ENCODE results near the gene MIER2. TPM values are rescaled to one million over a fixed set of nuclear protein-coding genes. Genes with fewer than 3 reads are reported as not detected.
"Not testable (repeated sequence)": the region's sequence is repeated elsewhere in the genome, so short reads cannot be mapped to it uniquely, and the experiment has no call there.

The MIER2 gene
- total RNA-seq, 1 donor from 2014 or later, result 43.5 TPM

DNA sequence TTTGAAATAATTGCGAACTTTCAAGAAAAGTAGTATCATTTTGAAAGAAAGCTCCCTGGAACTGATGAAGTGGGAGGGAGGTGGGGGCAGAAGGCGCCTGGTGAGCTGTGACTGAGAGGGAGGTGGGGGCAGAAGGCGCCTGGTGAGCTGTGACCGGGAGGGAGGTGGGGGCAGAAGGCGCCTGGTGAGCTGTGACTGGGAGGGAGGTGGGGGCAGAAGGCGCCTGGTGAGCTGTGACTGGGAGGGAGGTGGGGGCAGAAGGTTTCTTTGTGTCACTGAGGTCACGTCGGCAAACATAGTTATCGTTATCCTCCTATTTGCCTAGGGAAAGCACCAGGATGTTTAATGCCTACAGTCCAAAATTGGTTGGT is 40.2 kb upstream of the MIER2 start:
- Histone ChIP-seq H3K36me3 (ENCODE audit: insufficient read depth, low read length) (no peaks in the 10 kb centered on the region), H4K20me1 (ENCODE audit: insufficient read depth, low read length) (no peaks in the 10 kb centered on the region), H3K9ac (ENCODE audit: low read length) (no peak overlapping the region), H3K27me3 (ENCODE audit: insufficient read depth, low read length) (peaks cover 5% of the 10 kb centered on the region), H3K4me2 (ENCODE audit: low read length) (no peak overlapping the region), H3K4me3 (ENCODE audit: insufficient read depth, low read depth, low read length) (no peak overlapping the region), H3K27ac (ENCODE audit: low read depth, low read length) (no peak overlapping the region), H3K9me3 (ENCODE audit: insufficient read depth, low read depth, low read length) (no peaks in the 10 kb centered on the region), H2AFZ (ENCODE audit: low read depth, low read length) (no peak overlapping the region), H3K4me1 (ENCODE audit: insufficient read depth, low read length) (peaks cover 4% of the 10 kb centered on the region), H3K79me2 (ENCODE audit: insufficient read depth, low read length) (no peaks in the 10 kb centered on the region)
- DNase-seq (ENCODE audit: low read depth), result no peak
- TF ChIP-seq, protein P1, sequence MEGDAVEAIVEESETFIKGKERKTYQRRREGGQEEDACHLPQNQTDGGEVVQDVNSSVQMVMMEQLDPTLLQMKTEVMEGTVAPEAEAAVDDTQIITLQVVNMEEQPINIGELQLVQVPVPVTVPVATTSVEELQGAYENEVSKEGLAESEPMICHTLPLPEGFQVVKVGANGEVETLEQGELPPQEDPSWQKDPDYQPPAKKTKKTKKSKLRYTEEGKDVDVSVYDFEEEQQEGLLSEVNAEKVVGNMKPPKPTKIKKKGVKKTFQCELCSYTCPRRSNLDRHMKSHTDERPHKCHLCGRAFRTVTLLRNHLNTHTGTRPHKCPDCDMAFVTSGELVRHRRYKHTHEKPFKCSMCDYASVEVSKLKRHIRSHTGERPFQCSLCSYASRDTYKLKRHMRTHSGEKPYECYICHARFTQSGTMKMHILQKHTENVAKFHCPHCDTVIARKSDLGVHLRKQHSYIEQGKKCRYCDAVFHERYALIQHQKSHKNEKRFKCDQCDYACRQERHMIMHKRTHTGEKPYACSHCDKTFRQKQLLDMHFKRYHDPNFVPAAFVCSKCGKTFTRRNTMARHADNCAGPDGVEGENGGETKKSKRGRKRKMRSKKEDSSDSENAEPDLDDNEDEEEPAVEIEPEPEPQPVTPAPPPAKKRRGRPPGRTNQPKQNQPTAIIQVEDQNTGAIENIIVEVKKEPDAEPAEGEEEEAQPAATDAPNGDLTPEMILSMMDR (IDR thresholded peaks at IDR 0.05; ENCODE audit: insufficient read depth, low read depth, low read length), result no peak
- TF ChIP-seq EZH2 (IDR thresholded peaks at IDR 0.05; ENCODE audit: insufficient read depth, low read length), result no peak
- H3K4me3 Mint-ChIP-seq (ENCODE audit: unreplicated experiment), result no peak overlapping the region
- peaks cover 5% of the 10 kb centered on the region for H3K4me1 Mint-ChIP-seq (ENCODE audit: low read depth, unreplicated experiment)
- H3K27ac Mint-ChIP-seq (ENCODE audit: unreplicated experiment), result no peak overlapping the region
- no peak for FAIRE-seq
- peaks cover 6% of the 10 kb centered on the region for H3K27me3 Mint-ChIP-seq (ENCODE audit: low read depth, unreplicated experiment)
- no peaks in the 10 kb centered on the region for H3K9me3 Mint-ChIP-seq (ENCODE audit: unreplicated experiment)
- peaks cover 3% of the 10 kb centered on the region for H3K36me3 Mint-ChIP-seq (ENCODE audit: low read depth, unreplicated experiment)

GRCh38 chr19:383922-384798 is 39.6 kb upstream of the MIER2 start:
- peaks cover 3% of the 10 kb centered on the region for H3K36me3 Mint-ChIP-seq (ENCODE audit: low read depth, unreplicated experiment)
- peaks cover 2% of the 10 kb centered on the region for H3K9me3 Mint-ChIP-seq (ENCODE audit: unreplicated experiment)
- H3K36me3 ChIP-seq (ENCODE audit: insufficient read depth, low read length), result no peaks in the 10 kb centered on the region
- H3K79me2 ChIP-seq (ENCODE audit: insufficient read depth, low read length), result no peaks in the 10 kb centered on the region
- no peak overlapping the region for H3K4me3 ChIP-seq (ENCODE audit: insufficient read depth, low read depth, low read length)
- no peak overlapping the region for H3K27ac ChIP-seq (ENCODE audit: low read depth, low read length)
- peaks cover 4% of the 10 kb centered on the region for H3K4me1 ChIP-seq (ENCODE audit: insufficient read depth, low read length)
- no peak overlapping the region for H2AFZ ChIP-seq (ENCODE audit: low read depth, low read length)
- no peak overlapping the region for H3K9ac ChIP-seq (ENCODE audit: low read length)
- H4K20me1 ChIP-seq (ENCODE audit: insufficient read depth, low read length), result no peaks in the 10 kb centered on the region
- H3K4me1 Mint-ChIP-seq (ENCODE audit: low read depth, unreplicated experiment), result peaks cover 5% of the 10 kb centered on the region
- H3K4me2 ChIP-seq (ENCODE audit: low read length), result no peak overlapping the region
- peaks cover 5% of the 10 kb centered on the region for H3K27me3 ChIP-seq (ENCODE audit: insufficient read depth, low read length)
- TF ChIP-seq EZH2 (IDR thresholded peaks at IDR 0.05; ENCODE audit: insufficient read depth, low read length), result no peak
- TF ChIP-seq, protein P1 (IDR thresholded peaks at IDR 0.05; ENCODE audit: insufficient read depth, low read depth, low read length), result peak; percentile 11
- FAIRE-seq (no peak), DNase-seq (ENCODE audit: low read depth) (no peak)
- H3K4me3 Mint-ChIP-seq (ENCODE audit: unreplicated experiment), result no peak overlapping the region
- peaks cover 7% of the 10 kb centered on the region for H3K27me3 Mint-ChIP-seq (ENCODE audit: low read depth, unreplicated experiment)
- no peak overlapping the region for H3K27ac Mint-ChIP-seq (ENCODE audit: unreplicated experiment)
- H3K9me3 ChIP-seq (ENCODE audit: insufficient read depth, low read depth, low read length), result no peaks in the 10 kb centered on the region

GRCh38 chr19:383040-383439 is 38.4 kb upstream of the MIER2 start:
- H4K20me1 ChIP-seq (ENCODE audit: insufficient read depth, low read length), result no peaks in the 10 kb centered on the region
- H3K4me3 ChIP-seq (ENCODE audit: insufficient read depth, low read depth, low read length), result no peak overlapping the region
- no peaks in the 10 kb centered on the region for H3K79me2 ChIP-seq (ENCODE audit: insufficient read depth, low read length)
- H3K36me3 ChIP-seq (ENCODE audit: insufficient read depth, low read length), result no peaks in the 10 kb centered on the region
- H3K4me1 ChIP-seq (ENCODE audit: insufficient read depth, low read length), result peaks cover 4% of the 10 kb centered on the region
- no peak overlapping the region for H3K4me3 Mint-ChIP-seq (ENCODE audit: unreplicated experiment)
- peak overlapping the region; percentile 72 for H3K27ac Mint-ChIP-seq (ENCODE audit: unreplicated experiment)
- no peaks in the 10 kb centered on the region for H3K9me3 ChIP-seq (ENCODE audit: insufficient read depth, low read depth, low read length)
- no peak overlapping the region for H3K9ac ChIP-seq (ENCODE audit: low read length)
- H3K9me3 Mint-ChIP-seq (ENCODE audit: unreplicated experiment), result peaks cover 2% of the 10 kb centered on the region
- peak overlapping the region; percentile 50 for H3K4me2 ChIP-seq (ENCODE audit: low read length)
- FAIRE-seq, result no peak
- TF ChIP-seq, protein P1 (IDR thresholded peaks at IDR 0.05; ENCODE audit: insufficient read depth, low read depth, low read length), result no peak
- no peak for TF ChIP-seq EZH2 (IDR thresholded peaks at IDR 0.05; ENCODE audit: insufficient read depth, low read length)
- H3K27ac ChIP-seq (ENCODE audit: low read depth, low read length), result no peak overlapping the region
- peaks cover 3% of the 10 kb centered on the region for H3K36me3 Mint-ChIP-seq (ENCODE audit: low read depth, unreplicated experiment)
- peaks cover 5% of the 10 kb centered on the region for H3K27me3 ChIP-seq (ENCODE audit: insufficient read depth, low read length)
- DNase-seq (ENCODE audit: low read depth), result no peak
- H3K4me1 Mint-ChIP-seq (ENCODE audit: low read depth, unreplicated experiment), result peaks cover 5% of the 10 kb centered on the region
- H3K27me3 Mint-ChIP-seq (ENCODE audit: low read depth, unreplicated experiment), result peaks cover 5% of the 10 kb centered on the region
- H2AFZ ChIP-seq (ENCODE audit: low read depth, low read length), result no peak overlapping the region

DNA sequence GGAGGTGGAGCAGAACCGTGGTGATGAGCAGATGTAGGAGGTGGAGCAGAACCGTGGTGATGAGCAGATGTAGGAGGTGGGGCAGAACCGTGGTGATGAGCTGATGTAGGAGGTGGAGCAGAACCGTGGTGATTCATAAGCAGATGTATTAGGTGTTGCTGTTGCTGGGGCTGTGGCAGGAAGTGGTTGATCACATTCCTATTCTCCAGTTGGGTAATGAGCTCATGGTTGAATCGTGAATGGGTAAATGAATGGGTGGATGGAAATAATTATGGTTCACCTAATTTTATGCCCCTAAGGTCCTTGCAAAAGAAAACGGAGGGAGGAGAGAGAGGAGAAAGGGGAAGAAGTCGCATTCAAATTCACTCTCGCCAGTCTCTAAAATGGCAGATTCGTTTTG is 38.0 kb upstream of the MIER2 start:
- not testable (repeated sequence) for H3K4me3 ChIP-seq (ENCODE audit: insufficient read depth, low read depth, low read length); H3K36me3 Mint-ChIP-seq (ENCODE audit: low read depth, unreplicated experiment); H3K27me3 Mint-ChIP-seq (ENCODE audit: low read depth, unreplicated experiment); H3K27me3 ChIP-seq (ENCODE audit: insufficient read depth, low read length); H3K9ac ChIP-seq (ENCODE audit: low read length); H3K36me3 ChIP-seq (ENCODE audit: insufficient read depth, low read length); H3K4me3 Mint-ChIP-seq (ENCODE audit: unreplicated experiment); H4K20me1 ChIP-seq (ENCODE audit: insufficient read depth, low read length); H3K79me2 ChIP-seq (ENCODE audit: insufficient read depth, low read length); H2AFZ ChIP-seq (ENCODE audit: low read depth, low read length); H3K4me1 Mint-ChIP-seq (ENCODE audit: low read depth, unreplicated experiment); H3K9me3 ChIP-seq (ENCODE audit: insufficient read depth, low read depth, low read length); H3K9me3 Mint-ChIP-seq (ENCODE audit: unreplicated experiment); H3K4me1 ChIP-seq (ENCODE audit: insufficient read depth, low read length); FAIRE-seq; H3K27ac ChIP-seq (ENCODE audit: low read depth, low read length)
- H3K27ac Mint-ChIP-seq (ENCODE audit: unreplicated experiment), result peak overlapping the region; percentile 72
- peak overlapping the region; percentile 50 for H3K4me2 ChIP-seq (ENCODE audit: low read length)
- peak; percentile 84 for DNase-seq (ENCODE audit: low read depth)
